IPS DF 6.9 (cell line): ENCODE results near the gene BTBD18.
"Not testable (repeated sequence)": the region's sequence is repeated elsewhere in the genome, so short reads cannot be mapped to it uniquely, and the experiment has no call there.

Experiments used
- DNase-seq: peaks from one replicate; pipeline ENCODE4 v3.0.0-alpha.2; 2013; ENCODE audit warnings: low read depth, low spot score
- H3K27ac ChIP-seq: one replicate; pipeline ENCODE4 v1.5.1; 2013; ENCODE audit warnings: low read length, control low read depth
- H3K27me3 ChIP-seq: 2 replicates; pipeline ENCODE4 v1.6.1; 2013; ENCODE audit warnings: mild to moderate bottlenecking, low read length; ENCODE audit not compliant: control insufficient read depth, insufficient read depth
- H3K36me3 ChIP-seq: 2 replicates; pipeline ENCODE4 v1.6.1; 2013; ENCODE audit warnings: low read length; ENCODE audit not compliant: control insufficient read depth, insufficient read depth
- H3K4me1 ChIP-seq: 2 replicates; pipeline ENCODE4 v1.6.1; 2013; ENCODE audit warnings: low read length; ENCODE audit not compliant: control insufficient read depth, insufficient read depth
- H3K4me3 ChIP-seq: 2 replicates; pipeline ENCODE4 v1.5.1; 2013; ENCODE audit warnings: mild to moderate bottlenecking, low read length
- H3K9me3 ChIP-seq: 2 replicates; pipeline ENCODE4 v1.6.1; 2013; ENCODE audit warnings: low read length, inconsistent platforms; ENCODE audit not compliant: control insufficient read depth, insufficient read depth
- WGBS: extraction: QIAGEN DNeasy Blood & Tissue Kit; methylation state at CpG from one replicate; pipeline ENCODE4 v1.1.7; 2013; ENCODE audit warnings: mixed read lengths, missing lambda C conversion rate; ENCODE audit not compliant: insufficient read length, insufficient coverage; 5-methylcytosine and 5-hydroxymethylcytosine counted together

BTBD18 gene

DNA sequence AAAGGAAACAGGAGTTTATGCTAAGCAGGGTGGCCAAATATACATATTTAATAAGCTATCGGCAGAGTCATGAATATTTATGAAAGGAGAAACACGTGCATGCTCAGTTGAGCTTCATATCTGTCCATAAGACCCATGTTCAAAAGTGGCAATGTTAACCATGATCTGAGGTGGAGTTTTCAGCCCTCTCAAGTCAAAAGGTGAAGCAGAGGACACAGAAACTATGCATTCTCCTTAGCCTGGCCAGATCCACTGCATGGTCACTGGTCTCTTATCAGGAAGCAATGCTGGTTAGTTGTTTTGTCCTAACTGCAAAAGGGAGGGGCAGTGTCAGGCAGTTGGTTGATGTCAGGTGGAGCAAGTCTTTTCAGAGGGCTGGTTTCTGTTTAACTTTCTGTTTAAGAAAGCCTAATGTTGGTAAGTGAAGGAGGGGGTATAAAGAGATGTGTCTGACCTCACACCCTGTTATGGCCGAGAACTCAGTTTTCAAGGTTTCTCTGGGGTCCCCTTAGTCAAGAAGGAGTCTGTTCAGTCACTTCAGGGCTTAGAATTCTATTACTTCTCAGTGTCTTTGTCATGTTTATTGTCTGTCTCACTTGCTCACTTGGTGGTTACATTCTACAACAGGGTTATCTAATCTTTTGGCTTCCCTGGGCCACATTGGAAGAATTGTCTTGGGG, 15.9 kb downstream of the BTBD18 start:
- no peak for DNase-seq
- H3K4me1 ChIP-seq: no peaks in the 10 kb centered on the region; the same call in 1 of the 2 replicates
- H3K4me3 ChIP-seq: no peak overlapping the region
- H3K9me3 ChIP-seq: no peaks in the 10 kb centered on the region
- WGBS: no CpG with 5 or more reads among the region's 3 CpGs
- H3K27me3 ChIP-seq: no peaks in the 10 kb centered on the region
- no peaks in the 10 kb centered on the region; the same call in 1 of the 2 replicates for H3K36me3 ChIP-seq
- no peak overlapping the region for H3K27ac ChIP-seq

- H3K36me3 ChIP-seq: no peaks in the 10 kb centered on the region; the same call in 1 of the 2 replicates
- H3K27ac ChIP-seq: no peak overlapping the region
- H3K4me1 ChIP-seq: peaks cover 2% of the 10 kb centered on the region; the same call in 1 of the 2 replicates
- DNase-seq: no peak
- no peaks in the 10 kb centered on the region for H3K9me3 ChIP-seq
- H3K27me3 ChIP-seq: no peaks in the 10 kb centered on the region
- WGBS: no CpG with 5 or more reads among the region's 1 CpG
- H3K4me3 ChIP-seq: no peak overlapping the region
These were observed 19.0 kb downstream of the BTBD18 start for GRCh38 chr11:57732661-57733060.

GRCh38 chr11:57729479-57729878, 22.1 kb downstream of the BTBD18 start:
- Histone ChIP-seq H3K36me3 (no peaks in the 10 kb centered on the region), H3K27me3 (no peaks in the 10 kb centered on the region), H3K4me3 (no peak overlapping the region), H3K9me3 (no peaks in the 10 kb centered on the region), H3K27ac (no peak overlapping the region), H3K4me1 (peaks cover 2% of the 10 kb centered on the region; the same call in 1 of the 2 replicates)
- DNase-seq: no peak
- no CpG with 5 or more reads among the region's 7 CpGs for WGBS

DNA sequence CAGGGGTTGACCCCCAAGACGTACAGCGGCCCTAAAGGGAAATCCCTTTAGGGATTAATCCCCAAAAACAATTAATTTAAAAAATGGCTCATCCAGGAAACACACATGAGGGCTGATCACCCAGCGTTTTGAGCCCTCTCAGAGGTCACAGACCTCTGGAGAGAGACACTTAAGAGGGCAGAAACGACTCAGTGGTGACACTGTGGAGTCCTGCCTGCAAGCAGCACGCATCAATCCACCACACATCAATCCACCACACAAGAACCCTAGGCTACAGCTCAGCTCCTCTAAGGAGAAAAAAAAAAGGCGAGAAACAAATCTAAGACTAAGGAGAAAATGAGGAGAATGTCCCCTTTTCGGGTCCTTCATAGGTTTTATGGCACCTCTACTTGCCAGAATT, 22.8 kb downstream of the BTBD18 start:
- no peak for DNase-seq
- H3K27me3 ChIP-seq: no peaks in the 10 kb centered on the region
- WGBS: no CpG with 5 or more reads among the region's 7 CpGs
- H3K4me3 ChIP-seq: no peak overlapping the region
- no peaks in the 10 kb centered on the region for H3K36me3 ChIP-seq
- H3K4me1 ChIP-seq: peaks cover 2% of the 10 kb centered on the region; the same call in 1 of the 2 replicates
- no peak overlapping the region for H3K27ac ChIP-seq
- no peaks in the 10 kb centered on the region for H3K9me3 ChIP-seq

DNA sequence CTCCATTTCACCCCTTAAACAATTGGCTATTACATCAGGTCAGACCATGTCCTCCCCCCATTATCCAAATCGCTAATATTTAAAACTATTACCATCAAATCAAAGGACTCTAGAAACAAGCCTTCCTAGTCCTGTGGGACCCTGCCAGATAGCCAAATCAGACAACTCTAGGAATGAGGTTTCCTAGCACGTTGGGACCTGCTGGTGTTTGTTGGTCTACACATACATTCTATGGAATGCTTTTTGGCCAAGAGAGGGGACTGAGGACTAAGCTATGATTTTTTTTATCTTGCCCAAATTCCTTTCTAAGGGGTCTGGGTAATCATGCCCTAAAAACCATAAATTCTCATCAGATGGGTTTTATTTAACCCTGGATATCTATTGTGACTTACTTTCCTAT, 24.4 kb downstream of the BTBD18 start:
- no peak for DNase-seq
- H3K9me3 ChIP-seq: no peaks in the 10 kb centered on the region
- no peaks in the 10 kb centered on the region for H3K36me3 ChIP-seq
- peaks cover 2% of the 10 kb centered on the region; the same call in 1 of the 2 replicates for H3K4me1 ChIP-seq
- no peaks in the 10 kb centered on the region for H3K27me3 ChIP-seq
- H3K4me3 ChIP-seq: no peak overlapping the region
- no peak overlapping the region for H3K27ac ChIP-seq
- no CpG with 5 or more reads among the region's 2 CpGs for WGBS

DNA sequence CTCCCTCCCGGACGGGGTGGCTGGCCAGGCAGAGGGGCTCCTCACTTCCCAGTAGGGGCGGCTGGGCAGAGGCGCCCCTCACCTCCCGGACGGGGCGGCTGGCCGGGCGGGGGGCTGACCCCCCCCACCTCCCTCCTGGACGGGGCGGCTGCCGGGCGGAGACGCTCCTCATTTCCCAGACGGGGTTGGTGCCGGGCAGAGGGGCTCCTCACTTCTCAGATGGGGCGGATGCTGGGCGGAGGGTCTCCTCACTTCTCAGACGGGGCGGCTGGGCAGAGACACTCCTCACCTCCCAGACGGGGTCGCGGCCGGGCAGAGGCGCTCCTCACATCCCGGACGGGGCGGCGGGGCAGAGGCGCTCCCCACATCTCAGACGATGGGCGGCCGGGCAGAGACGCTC, 34.9 kb downstream of the BTBD18 start:
- DNase-seq, H3K9me3 ChIP-seq, H3K27ac ChIP-seq, H3K4me1 ChIP-seq, H3K36me3 ChIP-seq, H3K4me3 ChIP-seq, H3K27me3 ChIP-seq: not testable (repeated sequence)
- no CpG with 5 or more reads among the region's 34 CpGs for WGBS

GRCh38 chr11:57713835-57714234, 37.8 kb downstream of the BTBD18 start:
- H3K36me3 ChIP-seq: 0 out of 2 replicates have a peak, but pooled peaks cover 2% of the 10 kb centered on the region
- WGBS: no CpG with 5 or more reads among the region's 2 CpGs
- no peak overlapping the region for H3K27ac ChIP-seq
- no peaks in the 10 kb centered on the region for H3K27me3 ChIP-seq
- no peaks in the 10 kb centered on the region for H3K4me1 ChIP-seq
- DNase-seq: no peak
- no peak overlapping the region for H3K4me3 ChIP-seq
- H3K9me3 ChIP-seq: no peaks in the 10 kb centered on the region

DNA sequence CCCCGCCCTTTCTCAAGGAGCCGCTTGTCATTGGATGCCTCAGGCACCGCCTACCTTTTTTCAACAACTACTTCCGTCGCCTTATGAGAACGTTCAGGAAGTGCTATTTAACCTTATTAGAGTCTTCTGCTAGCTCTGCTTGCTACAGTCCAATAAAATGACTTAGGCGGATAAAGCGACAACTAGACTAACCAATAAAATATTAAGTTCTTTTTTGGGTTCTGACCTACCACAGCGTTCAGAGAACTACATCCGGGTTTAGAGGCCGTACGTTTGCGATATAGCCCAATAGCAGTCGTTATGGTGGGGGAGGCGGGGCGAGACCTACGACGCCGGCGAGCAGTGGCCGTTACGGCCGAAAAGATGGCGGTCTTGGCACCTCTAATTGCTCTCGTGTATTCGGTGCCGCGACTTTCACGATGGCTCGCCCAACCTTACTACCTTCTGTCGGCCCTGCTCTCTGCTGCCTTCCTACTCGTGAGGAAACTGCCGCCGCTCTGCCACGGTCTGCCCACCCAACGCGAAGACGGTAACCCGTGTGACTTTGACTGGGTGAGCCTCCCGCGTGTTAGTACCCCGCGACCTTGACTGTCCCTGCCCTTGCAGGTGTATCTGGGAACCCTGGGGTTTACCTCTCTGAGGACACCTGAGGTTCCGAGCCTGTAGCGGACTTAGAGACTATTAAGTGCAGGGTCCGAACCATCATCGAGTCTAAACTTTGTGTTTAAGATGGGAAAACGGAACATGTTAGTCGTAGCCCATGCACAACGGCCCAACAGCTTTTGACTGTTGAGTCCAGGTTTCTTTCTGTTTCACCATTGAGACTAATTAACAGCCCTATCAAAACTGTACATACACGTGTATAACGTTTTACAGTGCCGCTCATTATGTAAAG, 39.1 kb downstream of the BTBD18 start, which contains the start of gene TMX2:
TMX2 (plus strand) TSS at position 338 of the 895 bp plus-strand sequence; CDS start at position 364, 26 bp downstream.
- H3K4me3 ChIP-seq: peak within 1 kb of the TSS; percentile 85
- peak; percentile 93 for DNase-seq
- no peaks in the 10 kb centered on the region for H3K27me3 ChIP-seq
- WGBS: no CpG with 5 or more reads among the region's 53 CpGs
- H3K36me3 ChIP-seq: no peaks in the 10 kb centered on the region
- no peak within 1 kb of the TSS for H3K27ac ChIP-seq
- no peaks in the 10 kb centered on the region for H3K4me1 ChIP-seq
- no peaks in the 10 kb centered on the region for H3K9me3 ChIP-seq

DNA sequence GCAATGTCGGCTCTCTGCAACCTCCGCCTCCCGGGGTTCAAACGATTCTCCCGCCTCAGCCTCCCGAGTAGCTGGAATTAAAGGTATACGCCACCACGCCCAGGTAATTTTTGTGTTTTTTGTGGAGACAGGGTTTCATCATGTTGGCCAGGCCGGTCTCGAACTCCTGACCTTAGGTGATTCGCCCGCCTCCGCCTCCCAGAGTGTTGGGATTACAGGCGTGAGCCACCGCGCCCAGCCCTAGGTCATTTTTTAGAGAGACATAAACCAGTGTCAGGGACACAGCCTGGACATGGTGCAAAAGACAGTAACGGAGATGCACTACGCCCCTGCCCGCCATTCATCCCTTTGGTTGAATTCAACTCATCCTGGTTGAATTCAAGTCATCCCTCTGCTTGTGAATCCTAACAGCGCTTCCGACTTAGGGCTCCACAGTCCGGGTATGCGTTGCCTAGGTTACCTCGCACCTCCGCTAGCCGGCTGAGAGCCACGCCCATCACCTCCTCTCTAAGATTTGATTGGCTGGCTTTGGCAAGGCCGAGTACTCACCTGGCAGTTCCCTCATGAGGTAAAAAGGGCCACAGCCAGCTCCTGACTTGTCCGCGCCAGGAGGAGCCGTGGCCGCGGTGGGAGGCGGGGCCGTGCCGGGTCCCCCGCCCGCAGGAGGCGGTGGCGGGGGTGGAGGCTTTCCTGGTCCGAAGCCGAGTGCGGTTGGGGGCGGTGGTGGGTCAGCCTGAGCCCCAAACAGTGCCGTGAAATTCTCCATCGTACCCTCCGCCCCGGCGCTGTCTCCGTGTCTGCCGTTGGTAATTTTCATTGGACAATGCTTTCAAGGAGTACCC, 40.0 kb downstream of the BTBD18 start, which contains the start of gene MED19:
MED19 (minus strand) TSS at position 802 of the 842 bp plus-strand sequence; CDS start at position 766, 36 bp downstream.
- Histone ChIP-seq H3K27me3 (no peaks in the 10 kb centered on the region), H3K27ac (no peak within 1 kb of the TSS), H3K36me3 (no peaks in the 10 kb centered on the region), H3K4me3 (peak within 1 kb of the TSS; percentile 85), H3K9me3 (no peaks in the 10 kb centered on the region), H3K4me1 (no peaks in the 10 kb centered on the region)
- peak; percentile 89 for DNase-seq
- WGBS: no CpG with 5 or more reads among the region's 51 CpGs
